SK-MEL-5 (cell line): ENCODE data around the gene RAI1. TPM values are rescaled to one million over a fixed set of nuclear protein-coding genes. Genes with fewer than 3 reads are reported as not detected.
A peak's percentile ranks its signal among the peaks of the same experiment; 100 is the strongest.

Experiments
- DNase-seq: peaks from one replicate; pipeline ENCODE4 v3.0.0-alpha.2; 2016; ENCODE audit warnings: low read depth, low spot score
- in situ Hi-C: cut with HindIII; loops from 2 replicates; pipeline ENCODE4 v1.10.0; 2016; ENCODE audit warnings: low sequenced_read_pairs, high pct_unique_total_duplicates, low pct_unique_long_range_greater_than_20kb
- total RNA-seq: library from RNA; depleted of rRNA; stranded (reverse); fragments of >200 nt; shearing (Covaris generic); gene quantifications from 2 replicates; pipeline ENCODE4 v1.2.3, GENCODE V29; 2014

The RAI1 gene
- total RNA-seq, 1 experiment from 2014 or later: 9.4 TPM

GRCh38 chr17:17808706-17809432 lies 127.6 kb downstream of the RAI1 start:
- DNase-seq: no peak
- in situ Hi-C loops: no loop called here

DNA sequence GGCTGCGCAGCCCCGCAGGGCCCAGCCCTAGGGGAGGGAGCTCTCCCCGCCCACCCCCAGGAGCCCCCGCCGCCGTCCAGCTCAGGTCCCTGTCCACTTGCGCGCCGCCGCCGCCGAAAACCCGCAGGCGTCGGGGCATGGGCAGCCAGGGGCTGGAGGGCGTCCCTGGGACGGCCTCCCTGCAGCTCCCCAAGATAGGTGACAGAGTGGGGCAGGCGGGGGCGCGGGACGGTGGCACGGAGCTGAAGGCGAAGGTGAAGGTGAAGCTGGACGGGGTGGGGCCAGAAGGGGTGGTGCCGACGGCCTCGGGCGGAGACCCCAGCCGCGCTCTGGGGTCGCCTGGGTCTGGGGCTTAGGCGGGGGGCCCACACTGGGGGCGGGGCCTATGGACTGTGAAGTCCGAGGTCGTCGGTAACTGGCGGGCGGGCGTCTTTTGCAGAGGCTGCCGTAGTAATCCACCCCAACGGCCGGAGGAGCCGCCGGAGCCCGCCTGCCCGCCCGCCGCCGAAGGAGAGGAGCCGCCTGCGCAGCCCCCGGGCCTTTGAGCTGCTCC lies 128.3 kb downstream of the RAI1 start:
- no peak for DNase-seq
- in situ Hi-C loops: no loop called here

DNA sequence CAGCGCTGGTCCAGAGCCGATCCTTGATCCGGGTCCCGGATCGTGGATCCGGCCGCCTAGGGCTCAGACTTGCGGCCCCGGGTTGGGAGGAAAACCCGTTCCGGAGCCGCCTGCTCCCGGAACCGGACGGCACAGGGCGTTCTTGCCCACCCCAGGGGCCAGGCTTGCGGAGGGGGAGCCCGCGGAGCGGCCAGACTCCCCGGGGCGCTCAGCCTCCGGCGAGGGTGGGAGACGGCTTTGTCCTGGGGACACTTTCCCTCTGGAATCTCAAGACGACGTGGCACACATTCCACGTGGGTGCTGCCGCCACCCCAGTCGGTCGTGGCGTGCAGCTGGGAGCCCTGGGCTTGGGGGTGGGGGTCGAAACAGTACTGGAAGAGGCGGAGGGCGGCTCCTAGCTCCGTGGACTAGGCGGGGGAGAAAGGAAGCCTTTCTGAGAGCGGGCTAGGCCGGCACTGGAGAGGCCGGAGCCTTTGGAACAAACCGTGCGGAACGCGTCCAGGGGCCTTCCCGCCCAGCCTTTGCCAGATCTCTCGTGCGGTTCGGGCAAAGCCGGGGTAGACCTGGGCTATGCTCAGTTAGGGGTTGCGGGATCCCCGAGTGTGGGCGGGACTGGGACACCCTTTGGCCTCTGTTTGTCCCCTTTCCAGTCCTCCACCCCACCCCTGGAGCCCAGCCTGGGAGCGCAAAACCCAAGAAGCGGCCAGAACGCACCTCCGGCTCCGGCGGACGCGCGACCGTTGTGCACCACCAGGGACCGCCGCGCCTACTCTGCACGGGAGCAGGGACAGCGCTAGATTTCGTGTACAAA lies 129.0 kb downstream of the RAI1 start:
- in situ Hi-C loops: no loop called here
- DNase-seq: no peak

DNA sequence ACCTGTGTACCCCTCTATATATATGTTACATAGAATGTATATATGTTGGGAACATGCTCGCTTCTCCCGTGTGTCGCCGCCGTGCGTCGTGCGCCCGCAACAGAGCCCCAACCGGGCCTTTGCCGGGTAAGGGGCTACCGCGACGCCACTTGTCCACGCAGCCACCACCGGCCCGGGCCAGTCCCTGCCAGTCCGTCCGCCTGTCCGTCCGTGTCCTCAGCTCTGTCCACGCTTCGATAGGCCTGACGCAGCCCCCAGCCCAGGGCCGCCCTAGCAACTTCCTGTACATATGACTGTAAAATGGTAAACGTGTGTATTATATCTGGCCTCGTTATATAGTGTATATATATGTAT lies 129.6 kb downstream of the RAI1 start:
- no peak for DNase-seq
- in situ Hi-C loops: no loop called here

DNA sequence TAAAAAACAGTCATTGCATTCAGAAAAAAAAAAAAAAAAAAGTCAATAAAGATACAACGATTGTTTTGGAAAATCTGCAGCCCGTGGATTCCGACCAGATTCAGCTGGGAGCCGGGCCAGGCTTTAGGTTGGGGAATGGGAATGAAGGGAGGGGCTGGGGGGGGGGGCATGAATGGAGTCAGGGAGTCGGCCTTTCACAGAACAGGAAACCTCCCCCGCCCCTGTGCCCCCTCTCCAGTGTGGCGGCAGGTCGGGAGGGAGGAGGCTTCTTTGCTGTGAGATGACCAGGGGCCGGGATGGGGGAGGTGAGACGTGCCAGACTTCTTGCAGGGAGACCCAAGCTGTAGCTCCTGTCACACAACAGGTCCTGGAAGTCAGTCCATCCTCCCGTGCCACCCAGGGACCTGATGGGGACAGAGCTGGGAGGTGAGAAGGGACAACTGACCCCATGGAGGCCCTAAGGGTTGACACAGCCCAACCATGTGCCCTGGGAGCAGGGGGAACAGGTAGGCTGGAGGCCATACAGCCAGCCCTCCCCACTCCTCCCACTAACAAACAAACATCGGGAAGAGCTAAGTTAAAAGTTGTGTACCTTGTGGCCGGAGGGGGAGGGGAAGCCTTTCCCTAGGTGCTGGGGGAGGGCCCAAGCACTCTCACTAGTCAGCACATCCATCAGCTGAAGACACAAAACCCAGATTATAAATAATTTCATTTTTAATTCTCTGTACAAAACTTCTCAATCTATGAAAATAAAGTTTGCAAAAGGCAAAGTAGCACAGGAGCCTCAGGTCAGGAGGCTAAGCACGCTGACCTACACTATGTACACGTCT lies 130.3 kb downstream of the RAI1 start:
- in situ Hi-C loops: no loop called here

GRCh38 chr17:17812211-17813054 lies 131.2 kb downstream of the RAI1 start:
- in situ Hi-C loops: no loop called here
- peak; percentile 62 for DNase-seq

More for the DNA sequence above, 130.3 kb downstream of the RAI1 start:
- DNase-seq: no peak

DNA sequence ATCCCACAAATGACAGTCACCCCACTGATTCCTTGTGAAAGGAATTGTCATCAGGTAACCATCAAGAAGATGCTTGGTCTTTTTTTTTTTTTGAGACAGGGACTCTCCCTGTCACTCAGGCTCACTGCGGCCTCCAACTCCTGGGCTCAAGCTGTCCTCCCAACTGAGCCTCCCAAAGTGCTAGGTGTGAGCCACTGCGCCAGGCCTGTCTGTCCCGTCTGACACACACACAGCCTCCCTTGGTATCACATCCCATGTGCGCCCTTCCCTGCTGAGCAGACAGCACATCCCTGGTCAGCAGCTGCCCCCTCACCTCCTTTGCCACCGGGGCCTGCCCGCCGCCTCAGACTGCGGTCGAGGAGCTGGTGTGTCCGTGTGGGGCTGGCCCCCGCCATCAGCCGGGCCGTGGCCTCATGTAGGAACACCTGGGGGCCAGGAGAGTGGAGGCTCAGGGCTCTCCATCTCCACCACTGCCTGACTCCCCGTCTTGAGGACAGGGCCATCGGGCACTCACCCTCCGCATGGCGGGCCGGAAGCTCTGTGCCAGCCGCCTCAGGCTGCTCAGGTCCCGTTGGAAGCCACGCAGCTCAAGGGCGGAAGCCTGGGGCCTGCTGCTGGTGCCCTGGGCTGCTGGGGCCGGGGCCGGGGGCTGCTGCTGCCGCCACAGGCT lies 131.9 kb downstream of the RAI1 start:
- DNase-seq: no peak
- in situ Hi-C loops: no loop called here

- in situ Hi-C loops: no loop called here
- DNase-seq: no peak
These were observed 132.5 kb downstream of the RAI1 start for GRCh38 chr17:17813725-17814095.

DNA sequence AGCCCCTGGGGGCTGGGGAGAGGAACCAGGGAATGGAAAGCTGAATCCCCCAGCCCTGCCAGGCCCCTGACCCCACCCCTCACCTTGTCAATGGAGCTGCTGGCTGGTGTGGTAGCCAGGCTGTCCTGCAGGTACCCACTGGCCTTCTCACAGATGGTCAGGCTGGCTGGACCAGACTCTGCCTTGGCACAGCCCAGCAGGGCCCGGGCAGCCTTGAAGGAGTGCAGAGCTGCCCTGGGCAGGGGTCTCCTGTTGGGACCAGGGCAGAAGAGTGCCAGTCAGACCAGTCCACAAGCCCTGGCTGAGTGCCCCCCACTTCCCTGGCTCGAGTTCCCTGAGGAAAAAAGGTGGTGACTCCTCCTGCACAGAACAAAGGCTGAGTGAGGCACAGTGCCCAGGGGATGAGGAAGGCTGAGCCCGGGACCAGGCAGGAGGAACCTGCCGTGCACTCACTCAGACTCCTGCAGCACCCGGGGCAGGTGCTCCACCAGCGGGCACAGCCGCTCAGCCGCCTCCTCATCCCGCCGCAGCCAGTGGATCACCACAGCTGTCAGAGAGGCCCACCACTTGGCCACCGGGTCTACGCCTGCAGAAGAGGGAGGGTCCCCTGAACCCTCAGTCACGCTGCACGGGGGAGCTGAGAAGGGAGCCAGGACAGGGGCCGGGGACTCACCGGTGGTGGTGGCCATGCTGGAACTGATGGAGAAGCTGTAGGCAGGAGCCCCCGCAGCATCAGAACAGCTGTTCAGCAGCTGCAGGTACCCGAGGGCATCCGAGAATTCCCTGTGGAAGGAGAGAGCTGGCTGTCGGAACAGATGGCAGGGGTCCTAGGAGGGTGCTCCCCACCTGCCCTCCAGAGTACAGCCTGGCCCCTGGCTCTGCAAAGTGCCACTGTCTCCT lies 133.2 kb downstream of the RAI1 start:
- in situ Hi-C loops: no loop called here
- no peak for DNase-seq

DNA sequence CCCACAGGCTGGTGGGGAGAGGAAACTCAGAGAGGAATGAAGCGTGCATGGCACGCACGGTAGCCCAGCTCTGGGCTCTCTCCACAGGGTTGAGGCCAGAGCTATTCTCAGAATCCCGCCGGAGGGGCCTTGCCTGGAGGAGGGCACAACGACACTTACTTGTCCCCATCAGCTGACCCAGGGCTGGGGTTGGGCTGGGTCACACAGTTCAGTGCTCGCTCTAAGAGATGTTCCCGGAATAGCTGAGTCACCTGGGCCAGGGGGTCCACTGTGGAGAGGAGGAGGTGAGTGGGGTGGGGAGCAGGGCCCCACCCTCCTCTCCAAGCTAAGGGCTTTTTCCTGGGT lies 133.8 kb downstream of the RAI1 start:
- in situ Hi-C loops: no loop called here
- DNase-seq: no peak

DNA sequence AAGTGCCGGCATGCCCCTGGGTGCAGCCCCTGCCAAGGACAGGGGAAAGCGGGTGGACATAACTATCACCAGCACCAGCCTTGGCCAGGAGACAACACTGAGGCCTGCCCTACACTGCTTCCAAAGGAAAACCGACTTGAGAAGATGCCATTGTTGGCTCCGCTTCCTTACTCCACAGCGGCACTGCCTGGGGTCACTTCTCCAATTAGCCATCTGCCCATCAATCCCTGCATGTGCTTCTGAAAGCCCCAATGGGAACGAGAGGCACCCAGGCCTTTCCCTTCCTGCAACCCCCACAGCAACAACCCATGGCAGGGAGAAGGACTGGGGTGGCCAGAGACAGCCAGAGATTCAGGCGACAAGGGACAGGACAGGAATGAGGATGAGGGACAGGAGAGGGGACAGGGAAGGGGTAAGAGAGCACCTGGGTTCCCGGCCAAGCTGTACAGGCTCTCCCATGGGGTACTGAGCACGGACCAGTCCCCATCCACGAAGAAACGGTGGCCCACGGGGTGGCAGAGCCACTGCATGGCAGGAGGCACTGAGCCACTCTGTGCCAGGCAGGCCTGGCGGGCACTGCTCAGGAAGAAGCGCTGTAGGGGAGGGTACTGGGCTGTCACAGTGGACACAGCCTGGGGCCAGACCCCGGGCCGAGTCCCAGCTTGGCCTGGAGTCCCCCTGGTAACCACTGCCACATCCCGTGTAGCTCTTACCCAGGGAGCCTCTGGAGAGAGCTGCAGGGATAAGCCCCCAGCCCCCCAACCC lies 134.4 kb downstream of the RAI1 start:
- in situ Hi-C loops: no loop called here

GRCh38 chr17:17816240-17816814 lies 135.1 kb downstream of the RAI1 start:
- in situ Hi-C loops: no loop called here

More for the DNA sequence above, 134.4 kb downstream of the RAI1 start:
- DNase-seq: no peak

GRCh38 chr17:17816831-17817551 lies 135.7 kb downstream of the RAI1 start:
- in situ Hi-C loops: no loop called here

More at GRCh38 chr17:17816240-17816814, 135.1 kb downstream of the RAI1 start:
- no peak for DNase-seq

DNA sequence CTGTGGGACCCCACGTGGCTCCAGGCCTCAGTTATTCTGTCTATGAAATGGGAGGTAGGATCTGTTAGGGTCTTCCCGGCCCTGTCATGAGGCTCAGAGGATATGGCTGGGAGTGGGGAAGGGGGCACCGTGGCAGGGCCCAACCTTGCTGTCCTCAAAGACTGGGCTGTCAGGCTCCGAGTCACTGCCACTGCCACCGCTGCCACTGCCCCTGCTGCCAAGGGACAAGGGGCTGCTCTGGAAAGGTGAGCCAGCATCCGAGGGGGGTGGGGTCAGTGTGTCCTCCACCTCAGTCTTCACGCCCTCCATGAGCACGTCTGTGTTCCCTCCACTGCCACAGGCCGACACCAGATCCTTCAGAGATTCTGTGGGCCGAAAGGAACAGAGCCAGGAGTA lies 136.3 kb downstream of the RAI1 start:
- no peak for DNase-seq

More at GRCh38 chr17:17816831-17817551, 135.7 kb downstream of the RAI1 start:
- no peak for DNase-seq

More for the DNA sequence above, 136.3 kb downstream of the RAI1 start:
- in situ Hi-C loops: no loop called here
